IMR-90 (cell line): Measurements from ENCODE around the gene USH2A. TPM values are rescaled to one million over a fixed set of nuclear protein-coding genes. Genes with fewer than 3 reads are reported as not detected.
A peak's percentile ranks its signal among the peaks of the same experiment; 100 is the strongest.

Experiments
- ATAC-seq: fragments of 200-7000 bp; cut with Tn5 transposase; 2 replicates; pipeline ENCODE4 v1.9.1; 2020; ENCODE audit warnings: low read depth, mild to moderate bottlenecking, moderate library complexity
- BruUV-seq: library from RNA; stranded (reverse); fragments of 400-500 nt; replicated peaks from 2 replicates; lab custom pipeline; 2021; lab: Mats Ljungman, UMichigan
- CTCF ChIA-PET: fragments of 300-600 bp; formaldehyde crosslinking; extraction: SDS; loops from one replicate; lab custom pipeline; 2021; ENCODE audit warnings: antibody characterized with exemption; lab: Yijun Ruan, JAX
- POLR2A ChIA-PET: fragments of 300-600 bp; sonication (Branson Sonifier 250); formaldehyde crosslinking; loops from one replicate; lab custom pipeline; 2022; ENCODE audit warnings: antibody characterized with exemption; ENCODE audit not compliant: unreplicated experiment; lab: Charles Lee
- DNase-seq: peaks from one replicate; pipeline ENCODE4 v3.0.0; 2013
- H2AFZ ChIP-seq: replicated peaks from 2 replicates; pipeline ENCODE3; 2013; ENCODE audit warnings: low read length, mild to moderate bottlenecking; ENCODE audit not compliant: poor library complexity
- H2AK5ac ChIP-seq: 2 replicates; pipeline ENCODE4 v1.6.1; 2013; ENCODE audit warnings: low read depth, low read length, inconsistent platforms
- H2AK9ac ChIP-seq: replicated peaks from 2 replicates; pipeline ENCODE3; 2013; ENCODE audit warnings: mild to moderate bottlenecking, low read depth, low read length, moderate library complexity; ENCODE audit not compliant: poor library complexity
- H2BK120ac ChIP-seq: 2 replicates; pipeline ENCODE4 v1.6.1; 2013; ENCODE audit warnings: low read depth, low read length, inconsistent platforms
- H2BK15ac ChIP-seq: 3 replicates; pipeline ENCODE4 v1.6.1; 2013; ENCODE audit warnings: low read depth, low read length, inconsistent platforms
- H2BK20ac ChIP-seq: 2 replicates; pipeline ENCODE4 v1.6.1; 2013; ENCODE audit warnings: low read depth, mild to moderate bottlenecking, inconsistent platforms, low read length, moderate library complexity
- H2BK5ac ChIP-seq: 2 replicates; pipeline ENCODE4 v1.6.1; 2013; ENCODE audit warnings: mild to moderate bottlenecking, low read depth, low read length, inconsistent platforms; ENCODE audit not compliant: poor library complexity, severe bottlenecking
- H3K14ac ChIP-seq: replicated peaks from 2 replicates; pipeline ENCODE4 v1.6.1; 2013; ENCODE audit warnings: low read depth, low read length, inconsistent platforms
- H3K18ac ChIP-seq: 2 replicates; pipeline ENCODE4 v1.6.1; 2013; ENCODE audit warnings: low read depth, low read length, control low read depth
- H3K23ac ChIP-seq: 2 replicates; pipeline ENCODE4 v1.6.1; 2013; ENCODE audit warnings: low read depth, low read length, inconsistent platforms
- H3K27ac ChIP-seq: 2 replicates; pipeline ENCODE4 v1.5.1; 2013; ENCODE audit warnings: mild to moderate bottlenecking, control low read depth, low read length; ENCODE audit not compliant: insufficient read depth
- H3K27me3 ChIP-seq: 2 replicates; pipeline ENCODE4 v1.6.1; 2013; ENCODE audit warnings: low read length; ENCODE audit not compliant: control insufficient read depth, insufficient read depth
- H3K36me3 ChIP-seq: 2 replicates; pipeline ENCODE4 v1.6.1; 2013; ENCODE audit warnings: low read length, mixed read lengths; ENCODE audit not compliant: control insufficient read depth, insufficient read depth
- H3K4ac ChIP-seq: 2 replicates; pipeline ENCODE4 v1.6.1; 2013; ENCODE audit warnings: low read depth, low read length, inconsistent platforms
- H3K4me1 ChIP-seq: 2 replicates; pipeline ENCODE4 v1.6.1; 2013; ENCODE audit warnings: low read length, mixed read lengths; ENCODE audit not compliant: control insufficient read depth, insufficient read depth
- H3K4me2 ChIP-seq: 2 replicates; pipeline ENCODE4 v1.6.1; 2013; ENCODE audit warnings: low read depth, mild to moderate bottlenecking, control low read depth, low read length, moderate library complexity
- H3K4me3 ChIP-seq: 2 replicates; pipeline ENCODE4 v1.5.1; 2013; ENCODE audit warnings: low read depth, mild to moderate bottlenecking, control low read depth, low read length, moderate library complexity; ENCODE audit not compliant: insufficient read depth
- H3K56ac ChIP-seq: 2 replicates; pipeline ENCODE4 v1.6.1; 2013; ENCODE audit warnings: low read length, inconsistent platforms; ENCODE audit not compliant: insufficient read depth; ENCODE audit errors: extremely low read depth
- H3K79me1 ChIP-seq, 2 experiments: 2 replicates each; pipeline ENCODE4 v1.6.1; 2013; ENCODE audit warnings: low read length in 2 of 2, inconsistent platforms in 1 of 2, low read depth in 1 of 2
- H3K9ac ChIP-seq: 2 replicates; pipeline ENCODE4 v1.6.1; 2013; ENCODE audit warnings: low read depth, low read length, control low read depth
- H3K9me1 ChIP-seq: 2 replicates; pipeline ENCODE4 v1.6.1; 2013; ENCODE audit warnings: low read length, inconsistent platforms; ENCODE audit not compliant: insufficient read depth
- H3K9me3 ChIP-seq: 2 replicates; pipeline ENCODE4 v1.6.1; 2013; ENCODE audit warnings: low read length; ENCODE audit not compliant: control insufficient read depth, insufficient read depth
- H4K20me1 ChIP-seq: 2 replicates; pipeline ENCODE4 v1.6.1; 2013; ENCODE audit warnings: low read length, inconsistent platforms; ENCODE audit not compliant: insufficient read depth
- H4K5ac ChIP-seq: 2 replicates; pipeline ENCODE4 v1.6.1; 2013; ENCODE audit warnings: mild to moderate bottlenecking, low read depth, low read length, control low read depth
- H4K8ac ChIP-seq, 2 experiments: 2 replicates each; pipeline ENCODE4 v1.6.1; 2013; ENCODE audit warnings: low read depth in 2 of 2, low read length in 2 of 2, control low read depth in 1 of 2, inconsistent platforms in 1 of 2
- H4K91ac ChIP-seq: 2 replicates; pipeline ENCODE4 v1.6.1; 2013; ENCODE audit warnings: low read depth, low read length, inconsistent platforms; ENCODE audit not compliant: insufficient read depth
- BHLHE40 ChIP-seq: fragments of 150-350 bp; IDR thresholded peaks from 2 replicates; pipeline ENCODE4 v1.6.1; 2016; ENCODE audit warnings: mild to moderate bottlenecking, low read depth, low read length
- CEBPB ChIP-seq: IDR thresholded peaks from 2 replicates; pipeline ENCODE4 v1.6.1; 2012; ENCODE audit warnings: low read depth, low read length, improper control_type of control experiment
- CHD1 ChIP-seq: IDR thresholded peaks from 2 replicates; pipeline ENCODE4 v1.6.1; 2012; ENCODE audit warnings: low read depth, low read length, improper control_type of control experiment
- FOS ChIP-seq: fragments of 150-350 bp; IDR thresholded peaks from 2 replicates; pipeline ENCODE4 v1.6.1; 2016; ENCODE audit warnings: low read depth, low read length
- MAFK ChIP-seq: IDR thresholded peaks from 2 replicates; pipeline ENCODE4 v1.6.1; 2012; ENCODE audit warnings: low read depth, low read length, improper control_type of control experiment
- MAZ ChIP-seq: IDR thresholded peaks from 2 replicates; pipeline ENCODE4 v1.6.1; 2012; ENCODE audit warnings: low read depth, mild to moderate bottlenecking, low read length, improper control_type of control experiment, moderate library complexity, borderline replicate concordance
- MXI1 ChIP-seq: IDR thresholded peaks from 2 replicates; pipeline ENCODE4 v1.6.1; 2012; ENCODE audit warnings: low read depth, mild to moderate bottlenecking, low read length, moderate library complexity, borderline replicate concordance
- NFE2L2 ChIP-seq: fragments of 150-350 bp; IDR thresholded peaks from 2 replicates; pipeline ENCODE4 v1.6.1; 2016; ENCODE audit warnings: low read depth, mild to moderate bottlenecking, low read length
- POLR2A ChIP-seq: IDR thresholded peaks from 2 replicates; pipeline ENCODE4 v1.6.1; 2012; ENCODE audit warnings: mild to moderate bottlenecking, low read depth, low read length
- RAD21 ChIP-seq: IDR thresholded peaks from 2 replicates; pipeline ENCODE4 v1.6.1; 2012; ENCODE audit warnings: low read length, improper control_type of control experiment
- RCOR1 ChIP-seq: IDR thresholded peaks from 2 replicates; pipeline ENCODE4 v1.6.1; 2012; ENCODE audit warnings: mild to moderate bottlenecking, low read length, improper control_type of control experiment; ENCODE audit not compliant: insufficient replicate concordance
- RFX5 ChIP-seq: IDR thresholded peaks from 2 replicates; pipeline ENCODE4 v1.8.0; 2012; ENCODE audit warnings: low read depth, mild to moderate bottlenecking, low read length, moderate library complexity
- SMC3 ChIP-seq: fragments of 150-350 bp; IDR thresholded peaks from 2 replicates; pipeline ENCODE4 v1.6.1; 2016; ENCODE audit warnings: low read depth, mild to moderate bottlenecking, antibody characterized with exemption, low read length, moderate library complexity
- dilution Hi-C: fragments of 300-500 bp; cut with HindIII; formaldehyde crosslinking; loops from one replicate; pipeline ENCODE4 v1.14.3; 2018; ENCODE audit warnings: low sequenced_read_pairs; ENCODE audit not compliant: unreplicated experiment
- in situ Hi-C: fragments of 300-500 bp; cut with MboI; formaldehyde crosslinking; loops from 3 replicates; pipeline ENCODE4 v1.14.3; 2019; ENCODE audit warnings: low sequenced_read_pairs, inconsistent platforms, mixed read lengths
- intact Hi-C: fragments of 100-400 bp; cut with micrococcal nuclease; formaldehyde crosslinking; loops from 2 replicates; pipeline ENCODE4 v1.10.0; 2022
- polyA plus RNA-seq, 3 experiments: library from polyadenylated mRNA; depleted of rRNA; stranded (reverse); fragments of >200 nt; gene quantifications; 2 replicates each; pipeline ENCODE4 v1.2.3, GENCODE V29; 2012; ENCODE audit warnings: low replicate concordance in 1 of 3
- total RNA-seq: library from RNA; depleted of rRNA; stranded (reverse); fragments of >200 nt; gene quantifications from 2 replicates; pipeline ENCODE4 v1.2.3, GENCODE V29; 2012
- TF ChIP-seq, protein P1 (sequence below): conservative IDR thresholded peaks from 2 replicates; pipeline ENCODE4 v1.5.1; 2012; ENCODE audit warnings: mild to moderate bottlenecking, low read depth, low read length, improper control_type of control experiment
- TF ChIP-seq, protein P2 (sequence below): fragments of 150-350 bp; IDR thresholded peaks from 2 replicates; pipeline ENCODE4 v1.6.1; 2016; ENCODE audit warnings: low read depth, mild to moderate bottlenecking, low read length, moderate library complexity, borderline replicate concordance
- TF ChIP-seq, protein P3 (sequence below): fragments of 150-350 bp; IDR thresholded peaks from 2 replicates; pipeline ENCODE4 v1.6.1; 2017; ENCODE audit warnings: mild to moderate bottlenecking, antibody characterized with exemption, low read length, low read depth

USH2A gene
- total and polyA plus RNA-seq, 2 of the 4 experiments (the other 2 are of a cell fraction): under 0.01 to 0.02 TPM

DNA sequence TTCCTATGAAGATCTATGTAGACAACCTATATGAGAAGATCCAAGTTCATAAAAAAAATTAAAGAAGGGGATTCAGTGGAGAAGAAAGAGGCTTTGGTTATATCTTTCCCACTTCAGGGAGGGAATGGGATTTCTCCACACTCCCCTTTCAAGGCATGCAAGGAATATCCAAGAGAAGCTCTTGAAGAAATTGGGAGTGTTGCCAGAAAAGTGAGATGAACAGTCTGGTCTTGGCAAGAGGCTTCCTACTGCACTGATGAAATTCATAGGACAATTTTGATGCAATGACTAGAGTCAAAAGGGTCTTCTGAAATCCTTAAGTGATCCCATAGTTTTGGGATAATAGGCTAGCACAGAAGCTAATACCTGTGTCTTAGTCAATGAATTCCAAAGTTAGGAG lies 703.1 kb downstream of the USH2A start:
- H3K18ac ChIP-seq: peak overlapping the region; percentile 21; the same call in 1 of the 2 replicates
- no peak overlapping the region for H2AK5ac ChIP-seq
- no peaks in the 10 kb centered on the region for H4K20me1 ChIP-seq
- in situ Hi-C loops (no loop called here), dilution Hi-C loops (no loop called here), intact Hi-C loops (no loop called here)
- CTCF ChIA-PET: no interaction called here
- no peak overlapping the region for H3K4me2 ChIP-seq
- H3K9me3 ChIP-seq: no peaks in the 10 kb centered on the region
- H3K36me3 ChIP-seq: no peaks in the 10 kb centered on the region
- ATAC-seq (no peak), DNase-seq (peak; percentile 49)
- no peak overlapping the region for H2BK120ac ChIP-seq
- no peak overlapping the region for H2AK9ac ChIP-seq
- H2BK5ac ChIP-seq: no peak overlapping the region
- no peak overlapping the region; the same call in 1 of the 2 replicates for H3K14ac ChIP-seq
- peak overlapping the region; percentile 35; the same call in 1 of the 3 replicates for H2BK15ac ChIP-seq
- H3K56ac ChIP-seq: no peak overlapping the region
- H3K9ac ChIP-seq: no peak overlapping the region
- 0 out of 2 replicates have a peak, but pooled peaks cover 3% of the 10 kb centered on the region for H3K9me1 ChIP-seq
- H3K27ac ChIP-seq: no peak overlapping the region
- no peak overlapping the region for H4K91ac ChIP-seq
- peaks cover 2% of the 10 kb centered on the region; the same call in 1 of the 2 replicates for H3K4me1 ChIP-seq
- TF ChIP-seq, protein P1, sequence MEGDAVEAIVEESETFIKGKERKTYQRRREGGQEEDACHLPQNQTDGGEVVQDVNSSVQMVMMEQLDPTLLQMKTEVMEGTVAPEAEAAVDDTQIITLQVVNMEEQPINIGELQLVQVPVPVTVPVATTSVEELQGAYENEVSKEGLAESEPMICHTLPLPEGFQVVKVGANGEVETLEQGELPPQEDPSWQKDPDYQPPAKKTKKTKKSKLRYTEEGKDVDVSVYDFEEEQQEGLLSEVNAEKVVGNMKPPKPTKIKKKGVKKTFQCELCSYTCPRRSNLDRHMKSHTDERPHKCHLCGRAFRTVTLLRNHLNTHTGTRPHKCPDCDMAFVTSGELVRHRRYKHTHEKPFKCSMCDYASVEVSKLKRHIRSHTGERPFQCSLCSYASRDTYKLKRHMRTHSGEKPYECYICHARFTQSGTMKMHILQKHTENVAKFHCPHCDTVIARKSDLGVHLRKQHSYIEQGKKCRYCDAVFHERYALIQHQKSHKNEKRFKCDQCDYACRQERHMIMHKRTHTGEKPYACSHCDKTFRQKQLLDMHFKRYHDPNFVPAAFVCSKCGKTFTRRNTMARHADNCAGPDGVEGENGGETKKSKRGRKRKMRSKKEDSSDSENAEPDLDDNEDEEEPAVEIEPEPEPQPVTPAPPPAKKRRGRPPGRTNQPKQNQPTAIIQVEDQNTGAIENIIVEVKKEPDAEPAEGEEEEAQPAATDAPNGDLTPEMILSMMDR: no peak
- TF ChIP-seq RFX5: no peak
- TF ChIP-seq, protein P2, sequence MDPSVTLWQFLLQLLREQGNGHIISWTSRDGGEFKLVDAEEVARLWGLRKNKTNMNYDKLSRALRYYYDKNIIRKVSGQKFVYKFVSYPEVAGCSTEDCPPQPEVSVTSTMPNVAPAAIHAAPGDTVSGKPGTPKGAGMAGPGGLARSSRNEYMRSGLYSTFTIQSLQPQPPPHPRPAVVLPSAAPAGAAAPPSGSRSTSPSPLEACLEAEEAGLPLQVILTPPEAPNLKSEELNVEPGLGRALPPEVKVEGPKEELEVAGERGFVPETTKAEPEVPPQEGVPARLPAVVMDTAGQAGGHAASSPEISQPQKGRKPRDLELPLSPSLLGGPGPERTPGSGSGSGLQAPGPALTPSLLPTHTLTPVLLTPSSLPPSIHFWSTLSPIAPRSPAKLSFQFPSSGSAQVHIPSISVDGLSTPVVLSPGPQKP: no peak
- TF ChIP-seq CEBPB: no peak
- TF ChIP-seq FOS: no peak
- no peak for TF ChIP-seq SMC3
- TF ChIP-seq MAFK: no peak
- TF ChIP-seq NFE2L2: no peak
- TF ChIP-seq, protein P3, sequence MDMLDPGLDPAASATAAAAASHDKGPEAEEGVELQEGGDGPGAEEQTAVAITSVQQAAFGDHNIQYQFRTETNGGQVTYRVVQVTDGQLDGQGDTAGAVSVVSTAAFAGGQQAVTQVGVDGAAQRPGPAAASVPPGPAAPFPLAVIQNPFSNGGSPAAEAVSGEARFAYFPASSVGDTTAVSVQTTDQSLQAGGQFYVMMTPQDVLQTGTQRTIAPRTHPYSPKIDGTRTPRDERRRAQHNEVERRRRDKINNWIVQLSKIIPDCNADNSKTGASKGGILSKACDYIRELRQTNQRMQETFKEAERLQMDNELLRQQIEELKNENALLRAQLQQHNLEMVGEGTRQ: no peak
- no peak for TF ChIP-seq BHLHE40
- TF ChIP-seq MXI1: no peak
- no peak for TF ChIP-seq MAZ
- no peak for TF ChIP-seq RAD21
- no peak for TF ChIP-seq POLR2A
- TF ChIP-seq CHD1: no peak
- TF ChIP-seq RCOR1: no peak
- POLR2A ChIA-PET: no interaction called here
- no peak overlapping the region for H4K8ac ChIP-seq
- no peak overlapping the region for H3K4ac ChIP-seq
- H3K79me1 ChIP-seq: no peaks in the 10 kb centered on the region
- no peak overlapping the region; the same call in 1 of the 2 replicates for H4K5ac ChIP-seq
- no peak overlapping the region for H3K23ac ChIP-seq
- peak overlapping the region; percentile 82; the same call in 1 of the 2 replicates for H2BK20ac ChIP-seq
- no peaks in the 10 kb centered on the region for H3K27me3 ChIP-seq
- H3K4me3 ChIP-seq: no peak overlapping the region
- no peak overlapping the region for H2AFZ ChIP-seq
- no TSS peak for BruUV-seq
